ENCODE results near the gene SPSB1.

DNA sequence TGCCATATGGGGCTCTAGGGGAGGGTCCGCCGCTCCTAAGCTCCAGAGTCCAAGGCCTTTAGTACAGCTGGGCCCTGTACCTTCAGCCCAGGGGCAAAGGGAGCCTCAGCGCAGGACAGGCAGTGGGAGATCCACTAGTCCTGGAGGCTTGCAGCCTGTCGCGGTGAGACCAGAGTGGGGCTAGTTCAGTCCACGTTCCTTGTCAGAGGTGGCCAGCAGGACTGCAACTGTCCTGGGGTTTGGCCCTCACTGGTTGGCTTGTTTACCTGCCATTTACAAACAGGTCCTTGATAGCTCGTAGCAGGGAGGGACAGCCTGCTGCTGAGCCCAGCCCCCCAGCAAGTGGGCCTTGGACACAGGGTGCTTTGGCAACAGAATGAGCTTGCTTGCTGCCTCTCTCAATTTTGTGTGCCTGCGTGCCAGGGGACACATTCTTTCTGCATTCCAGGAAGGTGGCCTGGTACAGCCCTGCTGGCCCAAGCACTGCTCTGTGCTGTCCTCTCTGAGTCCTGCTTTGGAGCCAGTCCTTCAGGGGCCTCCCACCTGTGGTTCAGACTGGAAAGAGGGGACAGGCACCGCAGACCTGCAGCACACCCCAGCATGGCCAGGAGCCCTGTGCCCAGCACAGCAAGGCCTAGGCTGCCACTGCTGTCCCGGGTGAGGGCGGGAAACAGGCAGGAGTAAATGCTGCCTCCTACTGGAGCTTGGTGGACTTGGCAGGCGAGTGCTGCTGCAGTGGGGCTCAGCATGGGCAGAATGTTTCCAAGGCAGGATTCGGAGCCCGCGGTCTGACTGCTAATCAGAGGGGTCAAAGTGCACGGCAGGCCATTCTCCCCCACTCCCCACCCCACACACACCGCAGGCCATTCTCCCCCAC, 42.9 kb upstream of the SPSB1 start:
- TF ChIP-seq POLR2A (IDR thresholded peaks at IDR 0.05) (no peak), EP300 (IDR thresholded peaks at IDR 0.05) (no peak)
- TF ChIP-seq, protein P1, sequence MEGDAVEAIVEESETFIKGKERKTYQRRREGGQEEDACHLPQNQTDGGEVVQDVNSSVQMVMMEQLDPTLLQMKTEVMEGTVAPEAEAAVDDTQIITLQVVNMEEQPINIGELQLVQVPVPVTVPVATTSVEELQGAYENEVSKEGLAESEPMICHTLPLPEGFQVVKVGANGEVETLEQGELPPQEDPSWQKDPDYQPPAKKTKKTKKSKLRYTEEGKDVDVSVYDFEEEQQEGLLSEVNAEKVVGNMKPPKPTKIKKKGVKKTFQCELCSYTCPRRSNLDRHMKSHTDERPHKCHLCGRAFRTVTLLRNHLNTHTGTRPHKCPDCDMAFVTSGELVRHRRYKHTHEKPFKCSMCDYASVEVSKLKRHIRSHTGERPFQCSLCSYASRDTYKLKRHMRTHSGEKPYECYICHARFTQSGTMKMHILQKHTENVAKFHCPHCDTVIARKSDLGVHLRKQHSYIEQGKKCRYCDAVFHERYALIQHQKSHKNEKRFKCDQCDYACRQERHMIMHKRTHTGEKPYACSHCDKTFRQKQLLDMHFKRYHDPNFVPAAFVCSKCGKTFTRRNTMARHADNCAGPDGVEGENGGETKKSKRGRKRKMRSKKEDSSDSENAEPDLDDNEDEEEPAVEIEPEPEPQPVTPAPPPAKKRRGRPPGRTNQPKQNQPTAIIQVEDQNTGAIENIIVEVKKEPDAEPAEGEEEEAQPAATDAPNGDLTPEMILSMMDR (IDR thresholded peaks at IDR 0.05) = peak; percentile 35 to 44 (median 40)
